Daoy (cell line): ENCODE measurements around the gene PRTN3. TPM values are rescaled to one million over a fixed set of nuclear protein-coding genes. Genes with fewer than 3 reads are reported as not detected.

Experiments
- total RNA-seq: library from RNA; depleted of rRNA; stranded (reverse); fragments of >200 nt; shearing (Covaris generic); gene quantifications from 2 replicates; pipeline ENCODE4 v1.2.3, GENCODE V29; 2014; rRNA removed

Gene PRTN3
- total RNA-seq, 1 experiment from 2014 or later: not detected

Other genes with a start within 250 kb of the PRTN3 start
- gene POLRMT, start 207.5 kb upstream of the PRTN3 start, total RNA-seq: 92.3 and 96.8 TPM in 2 replicates
- not detected in 2 replicates for gene FGF22, start 201.1 kb upstream of the PRTN3 start, total RNA-seq
- 58.2 and 62.7 TPM in 2 replicates for gene RNF126, start 177.8 kb upstream of the PRTN3 start, total RNA-seq
- gene FSTL3, start 164.6 kb upstream of the PRTN3 start, total RNA-seq: 104 and 119 TPM in 2 replicates
- gene PRSS57, start 145.5 kb upstream of the PRTN3 start, total RNA-seq: not detected in 2 replicates
- gene PALM, start 132.1 kb upstream of the PRTN3 start, total RNA-seq: 1.1 and 7.7 TPM in 2 replicates
- gene MISP, start 89.9 kb upstream of the PRTN3 start, total RNA-seq: 1.5 and 2.0 TPM in 2 replicates
- 205 and 246 TPM in 2 replicates for gene PTBP1, start 43.5 kb upstream of the PRTN3 start, total RNA-seq
- 0.11 and 1.2 TPM in 2 replicates for gene PLPPR3, start 19.0 kb upstream of the PRTN3 start, total RNA-seq
- gene AZU1, start 13.2 kb upstream of the PRTN3 start, total RNA-seq: not detected in 2 replicates
- gene ELANE, start 11.3 kb downstream of the PRTN3 start, total RNA-seq: not detected in 2 replicates
- 5.7 and 18.2 TPM in 2 replicates for gene CFD, start 18.7 kb downstream of the PRTN3 start, total RNA-seq
- gene MED16, start 52.2 kb downstream of the PRTN3 start, total RNA-seq: 20.4 and 25.9 TPM in 2 replicates
- gene RNU6-9, start 52.5 kb downstream of the PRTN3 start, total RNA-seq: not detected in 2 replicates
- 35.8 and 40.8 TPM in 2 replicates for gene R3HDM4, start 72.2 kb downstream of the PRTN3 start, total RNA-seq
- not detected in 2 replicates for gene KISS1R, start 76.3 kb downstream of the PRTN3 start, total RNA-seq
- gene ARID3A, start 85.0 kb downstream of the PRTN3 start, total RNA-seq: 5.9 and 12.0 TPM in 2 replicates
- gene WDR18, start 143.3 kb downstream of the PRTN3 start, total RNA-seq: 73.1 and 92.5 TPM in 2 replicates
- not detected in 2 replicates for gene GRIN3B, start 159.4 kb downstream of the PRTN3 start, total RNA-seq
- gene TMEM259, start 180.1 kb downstream of the PRTN3 start, total RNA-seq: 79.1 and 81.7 TPM in 2 replicates
- not detected in 2 replicates for gene RNU6-2, start 180.5 kb downstream of the PRTN3 start, total RNA-seq
- 162 and 166 TPM in 2 replicates for gene CNN2, start 185.6 kb downstream of the PRTN3 start, total RNA-seq
- 0.89 and 0.97 TPM in 2 replicates for gene ABCA7, start 199.1 kb downstream of the PRTN3 start, total RNA-seq
- 4.3 and 11.6 TPM in 2 replicates for gene ARHGAP45, start 226.2 kb downstream of the PRTN3 start, total RNA-seq